PFSK-1 (cell line): Measurements from ENCODE around the gene LRRC3.

Source experiments
- FOXP2 ChIP-seq: optimal IDR thresholded peaks from 2 replicates; pipeline ENCODE3; 2011; ENCODE audit warnings: borderline replicate concordance, control low read depth, inconsistent platforms; ENCODE audit not compliant: insufficient read depth; ENCODE audit errors: extremely low read length, extremely low read depth
- POLR2AphosphoS5 ChIP-seq: IDR thresholded peaks from 2 replicates; pipeline ENCODE4 v1.6.1; 2012; ENCODE audit warnings: low read depth, mild to moderate bottlenecking, control low read depth, low read length, moderate library complexity
- REST ChIP-seq, 2 experiments: IDR thresholded peaks; 2 replicates each; pipeline versions ENCODE4 v1.6.1 to v1.8.0; 2011 to 2012; ENCODE audit warnings: low read depth in 2 of 2, low read length in 2 of 2, control low read depth in 1 of 2, inconsistent platforms in 1 of 2, mild to moderate bottlenecking in 1 of 2, moderate library complexity in 1 of 2; ENCODE audit not compliant: insufficient read depth in 1 of 2
- SIN3A ChIP-seq: IDR thresholded peaks from 2 replicates; pipeline ENCODE4 v1.6.1; 2012; ENCODE audit warnings: mild to moderate bottlenecking, low read length, moderate library complexity, borderline replicate concordance; ENCODE audit not compliant: insufficient read depth
- TAF1 ChIP-seq: IDR thresholded peaks from 2 replicates; pipeline ENCODE4 v1.6.1; 2012; ENCODE audit warnings: low read length, control low read depth, borderline replicate concordance; ENCODE audit not compliant: insufficient read depth

The LRRC3 gene

GRCh38 chr21:44443891-44444285 lies 11.4 kb upstream of the LRRC3 start:
- TF ChIP-seq REST (IDR thresholded peaks at IDR 0.05; ENCODE audit: insufficient read depth in 1 of 2, low read depth in 2 of 2, low read length in 2 of 2) (no peak), SIN3A (no peak), TAF1 (no peak), POLR2AphosphoS5 (no peak), FOXP2 (no peak)

- TF ChIP-seq TAF1 (no peak), FOXP2 (no peak), POLR2AphosphoS5 (no peak), REST (IDR thresholded peaks at IDR 0.05; ENCODE audit: insufficient read depth in 1 of 2, low read depth in 2 of 2, low read length in 2 of 2) (no peak), SIN3A (no peak)
Measured at GRCh38 chr21:44444286-44444931, 10.9 kb upstream of the LRRC3 start.

GRCh38 chr21:44445145-44445812 lies 10.0 kb upstream of the LRRC3 start:
- TF ChIP-seq FOXP2 (no peak), REST (IDR thresholded peaks at IDR 0.05; ENCODE audit: insufficient read depth in 1 of 2, low read depth in 2 of 2, low read length in 2 of 2) (no peak), TAF1 (no peak), SIN3A (no peak), POLR2AphosphoS5 (no peak)

- TF ChIP-seq REST (IDR thresholded peaks at IDR 0.05; ENCODE audit: insufficient read depth in 1 of 2, low read depth in 2 of 2, low read length in 2 of 2): no peak
- TF ChIP-seq SIN3A: no peak
- no peak for TF ChIP-seq FOXP2
- no peak for TF ChIP-seq TAF1
- no peak for TF ChIP-seq POLR2AphosphoS5
Measured at GRCh38 chr21:44448651-44449131, 6.6 kb upstream of the LRRC3 start.
